Measurements from ENCODE around the gene RABGEF1. TPM values are rescaled to one million over a fixed set of nuclear protein-coding genes. Genes with fewer than 3 reads are reported as not detected.
A peak's percentile ranks its signal among the peaks of the same experiment; 100 is the strongest.

Gene RABGEF1
- total RNA-seq, 4 donors from 2014 or later = 34.3 to 45.4 (median 37.1) TPM

GRCh38 chr7:66696774-66697191 lies 43.8 kb upstream of the RABGEF1 start:
- WGBS = 94% methylated on average over 2 of the region's 2 CpGs
- Histone ChIP-seq H3K4me3 (no peak overlapping the region), H3K9me3 (no peaks in the 10 kb centered on the region), H3K4me1 (peaks cover 10 to 42% (median 35%) of the 10 kb centered on the region in 4 donors), H3K27me3 (no peaks in the 10 kb centered on the region), H3K36me3 (peaks cover 0 to 13% (median 6%) of the 10 kb centered on the region in 4 donors), H3K27ac (replicated peaks in 1 of 4) (peak overlapping the region; percentile 42 to 70 (median 51))
- no peak for TF ChIP-seq CTCF (IDR thresholded peaks at IDR 0.05)
- no peak for TF ChIP-seq EP300 (IDR thresholded peaks at IDR 0.05)
- no peak for TF ChIP-seq POLR2A (IDR thresholded peaks at IDR 0.05; ENCODE audit: low read depth)
- TF ChIP-seq POLR2AphosphoS5 (IDR thresholded peaks at IDR 0.05) = no peak
- no peak for DNase-seq (ENCODE audit: extremely low spot score)
- intact Hi-C loops (cut with DNase I) = no loop called here

- no peak for TF ChIP-seq CTCF (IDR thresholded peaks at IDR 0.05)
- TF ChIP-seq POLR2A (IDR thresholded peaks at IDR 0.05; ENCODE audit: low read depth) = no peak
- peak in 1 of 2 donors; percentile 22 for TF ChIP-seq POLR2AphosphoS5 (IDR thresholded peaks at IDR 0.05)
- H3K27me3 ChIP-seq = no peaks in the 10 kb centered on the region
- H3K4me3 ChIP-seq = no peak overlapping the region
- intact Hi-C loops (cut with DNase I) = no loop called here
- no peak for DNase-seq (ENCODE audit: extremely low spot score)
- peaks cover 0 to 8% (median 5%) of the 10 kb centered on the region in 4 donors for H3K36me3 ChIP-seq
- 39% methylated on average over 13 of the region's 20 CpGs for WGBS
- peak overlapping the region; percentile 42 to 70 (median 51) for H3K27ac ChIP-seq (replicated peaks in 1 of 4)
- H3K9me3 ChIP-seq = no peaks in the 10 kb centered on the region
- peaks cover 10 to 41% (median 35%) of the 10 kb centered on the region in 4 donors for H3K4me1 ChIP-seq
Measured at GRCh38 chr7:66697449-66698438, 42.8 kb upstream of the RABGEF1 start.

- peaks cover 0 to 6% (median 2%) of the 10 kb centered on the region in 4 donors for H3K36me3 ChIP-seq
- no peak for TF ChIP-seq EP300 (IDR thresholded peaks at IDR 0.05)
- no peak for TF ChIP-seq CTCF (IDR thresholded peaks at IDR 0.05)
- no peak for TF ChIP-seq POLR2AphosphoS5 (IDR thresholded peaks at IDR 0.05)
- no peak for TF ChIP-seq POLR2A (IDR thresholded peaks at IDR 0.05; ENCODE audit: low read depth)
- H3K4me3 ChIP-seq = no peak overlapping the region
- WGBS = 91% methylated on average over 10 of the region's 10 CpGs
- no peak overlapping the region for H3K27ac ChIP-seq (replicated peaks in 1 of 4)
- H3K4me1 ChIP-seq = peaks cover 10 to 36% (median 35%) of the 10 kb centered on the region in 4 donors
- DNase-seq (ENCODE audit: extremely low spot score) = no peak
- H3K27me3 ChIP-seq = no peaks in the 10 kb centered on the region
- H3K9me3 ChIP-seq = no peaks in the 10 kb centered on the region
- intact Hi-C loops (cut with DNase I) = no loop called here
Measured at GRCh38 chr7:66698652-66699205, 41.8 kb upstream of the RABGEF1 start.

- no peaks in the 10 kb centered on the region for H3K9me3 ChIP-seq
- H3K36me3 ChIP-seq = peaks cover 0 to 3% (median 0%) of the 10 kb centered on the region in 4 donors
- H3K4me3 ChIP-seq = peak overlapping the region in 1 of 4 donors; percentile 6
- no peak for TF ChIP-seq CTCF (IDR thresholded peaks at IDR 0.05)
- TF ChIP-seq POLR2AphosphoS5 (IDR thresholded peaks at IDR 0.05) = peak in 1 of 2 donors; percentile 19
- TF ChIP-seq EP300 (IDR thresholded peaks at IDR 0.05) = no peak
- H3K4me1 ChIP-seq = peaks cover 10 to 36% (median 35%) of the 10 kb centered on the region in 4 donors
- intact Hi-C loops (cut with DNase I) = no loop called here
- no peaks in the 10 kb centered on the region for H3K27me3 ChIP-seq
- WGBS = no CpG with 5 or more reads among the region's 6 CpGs
- peak overlapping the region; percentile 58 to 67 (median 65) for H3K27ac ChIP-seq (replicated peaks in 1 of 4)
- DNase-seq (ENCODE audit: extremely low spot score) = no peak
Measured at GRCh38 chr7:66699998-66700397, 40.5 kb upstream of the RABGEF1 start.
